ENCODE results near the gene RAB14.

DNA sequence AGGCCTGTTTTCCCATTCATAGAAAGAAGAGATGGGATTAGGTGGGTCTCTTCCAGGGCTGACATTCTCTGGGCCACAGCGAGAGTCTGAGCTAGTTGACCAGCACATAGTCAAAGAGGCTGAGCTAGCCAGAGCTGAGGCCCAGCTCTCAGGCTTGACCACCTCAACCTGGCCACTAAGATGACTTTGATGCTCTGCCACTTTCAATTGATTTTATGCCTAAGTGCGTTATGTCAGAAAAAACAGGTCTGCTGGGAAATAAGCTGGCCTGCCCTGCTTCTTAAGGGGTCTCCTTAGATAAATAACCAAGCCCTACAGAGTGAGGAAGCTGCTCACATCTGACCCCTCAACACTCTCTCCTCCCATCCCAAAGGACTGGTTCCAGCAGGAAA is 20.0 kb upstream of the RAB14 start:
- no peak for TF ChIP-seq YY1 (IDR thresholded peaks at IDR 0.05; ENCODE audit: insufficient read depth, insufficient read length)
- TF ChIP-seq ZNF274 (IDR thresholded peaks at IDR 0.05; ENCODE audit: low read depth, low read length): no peak
- TF ChIP-seq SUZ12 (IDR thresholded peaks at IDR 0.05; ENCODE audit: extremely low read depth, insufficient read depth, insufficient read length): no peak

Data from NT2/D1 (cell line).